Measurements from ENCODE around the gene FLVCR2. TPM values are rescaled to one million over a fixed set of nuclear protein-coding genes. Genes with fewer than 3 reads are reported as not detected.

FLVCR2 gene
- total RNA-seq, 1 experiment from 2014 or later: 6.6 TPM

- TF ChIP-seq, protein P1, sequence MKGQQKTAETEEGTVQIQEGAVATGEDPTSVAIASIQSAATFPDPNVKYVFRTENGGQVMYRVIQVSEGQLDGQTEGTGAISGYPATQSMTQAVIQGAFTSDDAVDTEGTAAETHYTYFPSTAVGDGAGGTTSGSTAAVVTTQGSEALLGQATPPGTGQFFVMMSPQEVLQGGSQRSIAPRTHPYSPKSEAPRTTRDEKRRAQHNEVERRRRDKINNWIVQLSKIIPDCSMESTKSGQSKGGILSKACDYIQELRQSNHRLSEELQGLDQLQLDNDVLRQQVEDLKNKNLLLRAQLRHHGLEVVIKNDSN (CRISPR knock-in tag; IDR thresholded peaks at IDR 0.05): no peak
- TF ChIP-seq PRDM15 (CRISPR knock-in tag; IDR thresholded peaks at IDR 0.05): no peak
- no peak for TF ChIP-seq CREM (CRISPR knock-in tag; IDR thresholded peaks at IDR 0.05)
- no peak for TF ChIP-seq JUN (CRISPR knock-in tag; IDR thresholded peaks at IDR 0.05)
- TF ChIP-seq, protein P2, sequence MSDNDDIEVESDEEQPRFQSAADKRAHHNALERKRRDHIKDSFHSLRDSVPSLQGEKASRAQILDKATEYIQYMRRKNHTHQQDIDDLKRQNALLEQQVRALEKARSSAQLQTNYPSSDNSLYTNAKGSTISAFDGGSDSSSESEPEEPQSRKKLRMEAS (CRISPR knock-in tag; IDR thresholded peaks at IDR 0.05): no peak
- no peak for TF ChIP-seq ZNF219 (CRISPR knock-in tag; IDR thresholded peaks at IDR 0.05; ENCODE audit: borderline replicate concordance)
- TF ChIP-seq ZNF232 (CRISPR knock-in tag; IDR thresholded peaks at IDR 0.05): no peak
- TF ChIP-seq TCF7 (CRISPR knock-in tag; IDR thresholded peaks at IDR 0.05; ENCODE audit: low read depth): no peak
- no peak for TF ChIP-seq MLX (CRISPR knock-in tag; IDR thresholded peaks at IDR 0.05)
- no peak for TF ChIP-seq TEAD1 (CRISPR knock-in tag; IDR thresholded peaks at IDR 0.05)
- no peak for TF ChIP-seq NR2C2 (CRISPR knock-in tag; IDR thresholded peaks at IDR 0.05)
- TF ChIP-seq, protein P3, sequence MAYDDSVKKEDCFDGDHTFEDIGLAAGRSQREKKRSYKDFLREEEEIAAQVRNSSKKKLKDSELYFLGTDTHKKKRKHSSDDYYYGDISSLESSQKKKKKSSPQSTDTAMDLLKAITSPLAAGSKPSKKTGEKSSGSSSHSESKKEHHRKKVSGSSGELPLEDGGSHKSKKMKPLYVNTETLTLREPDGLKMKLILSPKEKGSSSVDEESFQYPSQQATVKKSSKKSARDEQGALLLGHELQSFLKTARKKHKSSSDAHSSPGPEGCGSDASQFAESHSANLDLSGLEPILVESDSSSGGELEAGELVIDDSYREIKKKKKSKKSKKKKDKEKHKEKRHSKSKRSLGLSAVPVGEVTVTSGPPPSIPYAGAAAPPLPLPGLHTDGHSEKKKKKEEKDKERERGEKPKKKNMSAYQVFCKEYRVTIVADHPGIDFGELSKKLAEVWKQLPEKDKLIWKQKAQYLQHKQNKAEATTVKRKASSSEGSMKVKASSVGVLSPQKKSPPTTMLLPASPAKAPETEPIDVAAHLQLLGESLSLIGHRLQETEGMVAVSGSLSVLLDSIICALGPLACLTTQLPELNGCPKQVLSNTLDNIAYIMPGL (CRISPR knock-in tag; IDR thresholded peaks at IDR 0.05): no peak
- no peak for TF ChIP-seq ZNF396 (CRISPR knock-in tag; IDR thresholded peaks at IDR 0.05; ENCODE audit: borderline replicate concordance)
Measured at GRCh38 chr14:75591987-75592575, 13.7 kb downstream of the FLVCR2 start (continued).

DNA sequence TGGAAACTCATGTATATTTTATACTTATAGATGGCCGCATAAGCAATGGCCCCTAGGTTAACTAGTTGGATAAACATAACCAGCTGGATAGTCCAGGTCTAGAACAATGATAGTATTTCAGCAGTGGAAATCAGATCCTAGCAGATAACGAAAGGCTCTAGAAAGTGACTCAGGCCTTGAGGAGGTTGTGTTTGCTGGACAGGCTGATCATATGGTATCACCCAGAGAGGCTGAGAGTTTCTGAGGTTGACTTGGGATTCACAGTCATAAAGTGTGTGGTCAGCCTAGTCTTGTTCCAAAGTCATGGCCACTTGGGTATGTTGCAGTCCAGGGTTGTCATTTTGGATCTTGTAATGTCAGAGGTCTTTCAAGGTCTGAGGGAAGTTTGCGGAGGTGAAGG lies 16.8 kb downstream of the FLVCR2 start:
- no peaks in the 10 kb centered on the region; the same call in none of the 2 replicates for H3K27me3 Mint-ChIP-seq (ENCODE audit: low read depth)
- DNase-seq (ENCODE audit: low spot score) (no peak), ATAC-seq (no peak)
- CTCF ChIA-PET: no interaction called here
- no peak for TF ChIP-seq JUN (CRISPR knock-in tag; IDR thresholded peaks at IDR 0.05)
- TF ChIP-seq, protein P4, sequence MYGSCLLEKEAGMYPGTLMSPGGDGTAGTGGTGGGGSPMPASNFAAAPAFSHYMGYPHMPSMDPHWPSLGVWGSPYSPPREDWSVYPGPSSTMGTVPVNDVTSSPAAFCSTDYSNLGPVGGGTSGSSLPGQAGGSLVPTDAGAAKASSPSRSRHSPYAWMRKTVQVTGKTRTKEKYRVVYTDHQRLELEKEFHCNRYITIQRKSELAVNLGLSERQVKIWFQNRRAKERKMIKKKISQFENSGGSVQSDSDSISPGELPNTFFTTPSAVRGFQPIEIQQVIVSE (CRISPR knock-in tag; IDR thresholded peaks at IDR 0.05; ENCODE audit: borderline replicate concordance): no peak
- TF ChIP-seq ZNF416 (CRISPR knock-in tag; IDR thresholded peaks at IDR 0.05): no peak
- no peak for TF ChIP-seq RELA (CRISPR knock-in tag; IDR thresholded peaks at IDR 0.05; ENCODE audit: borderline replicate concordance)
- no peak for TF ChIP-seq TCF7 (CRISPR knock-in tag; IDR thresholded peaks at IDR 0.05; ENCODE audit: low read depth)
- TF ChIP-seq ATF6 (CRISPR knock-in tag; IDR thresholded peaks at IDR 0.05): no peak
- TF ChIP-seq EMX1 (CRISPR knock-in tag; IDR thresholded peaks at IDR 0.05): no peak
- TF ChIP-seq, protein P2 (CRISPR knock-in tag; IDR thresholded peaks at IDR 0.05): no peak
- no peak for TF ChIP-seq TEAD4 (CRISPR knock-in tag; IDR thresholded peaks at IDR 0.05)
- TF ChIP-seq, protein P5, sequence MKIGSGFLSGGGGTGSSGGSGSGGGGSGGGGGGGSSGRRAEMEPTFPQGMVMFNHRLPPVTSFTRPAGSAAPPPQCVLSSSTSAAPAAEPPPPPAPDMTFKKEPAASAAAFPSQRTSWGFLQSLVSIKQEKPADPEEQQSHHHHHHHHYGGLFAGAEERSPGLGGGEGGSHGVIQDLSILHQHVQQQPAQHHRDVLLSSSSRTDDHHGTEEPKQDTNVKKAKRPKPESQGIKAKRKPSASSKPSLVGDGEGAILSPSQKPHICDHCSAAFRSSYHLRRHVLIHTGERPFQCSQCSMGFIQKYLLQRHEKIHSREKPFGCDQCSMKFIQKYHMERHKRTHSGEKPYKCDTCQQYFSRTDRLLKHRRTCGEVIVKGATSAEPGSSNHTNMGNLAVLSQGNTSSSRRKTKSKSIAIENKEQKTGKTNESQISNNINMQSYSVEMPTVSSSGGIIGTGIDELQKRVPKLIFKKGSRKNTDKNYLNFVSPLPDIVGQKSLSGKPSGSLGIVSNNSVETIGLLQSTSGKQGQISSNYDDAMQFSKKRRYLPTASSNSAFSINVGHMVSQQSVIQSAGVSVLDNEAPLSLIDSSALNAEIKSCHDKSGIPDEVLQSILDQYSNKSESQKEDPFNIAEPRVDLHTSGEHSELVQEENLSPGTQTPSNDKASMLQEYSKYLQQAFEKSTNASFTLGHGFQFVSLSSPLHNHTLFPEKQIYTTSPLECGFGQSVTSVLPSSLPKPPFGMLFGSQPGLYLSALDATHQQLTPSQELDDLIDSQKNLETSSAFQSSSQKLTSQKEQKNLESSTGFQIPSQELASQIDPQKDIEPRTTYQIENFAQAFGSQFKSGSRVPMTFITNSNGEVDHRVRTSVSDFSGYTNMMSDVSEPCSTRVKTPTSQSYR (CRISPR knock-in tag; IDR thresholded peaks at IDR 0.05): no peak
- no peak for TF ChIP-seq GRHL2 (CRISPR knock-in tag; IDR thresholded peaks at IDR 0.05; ENCODE audit: insufficient replicate concordance, severe bottlenecking)
- no peak for TF ChIP-seq ZNF263 (CRISPR knock-in tag; IDR thresholded peaks at IDR 0.05; ENCODE audit: low read depth)
- H3K36me3 Mint-ChIP-seq: peaks cover 26% of the 10 kb centered on the region
- H3K4me3 Mint-ChIP-seq: no peak overlapping the region
- peaks cover 13% of the 10 kb centered on the region for H3K4me1 Mint-ChIP-seq
- POLR2A ChIA-PET: no interaction called here
- H3K27ac Mint-ChIP-seq: no peak overlapping the region
- H3K9me3 Mint-ChIP-seq: peaks cover 35% of the 10 kb centered on the region
